Aorta (tissue), 5 donors: Measurements from ENCODE around the gene NPAS1. TPM values are rescaled to one million over a fixed set of nuclear protein-coding genes. Genes with fewer than 3 reads are reported as not detected.
A peak's percentile ranks its signal among the peaks of the same experiment; 100 is the strongest.

Experiments used
- ATAC-seq: fragments of 200-7000 bp; cut with Tn5 transposase; one replicate; pipeline ENCODE4 v1.9.1; 2022; ENCODE audit warnings: moderate library complexity; ENCODE audit not compliant: low FRiP score
- DNase-seq, 2 donors: peaks; one replicate each; pipeline ENCODE4 v3.0.0-alpha.2; 2020
- H3K27ac ChIP-seq, 2 donors: one replicate each; pipeline ENCODE4 v1.5.1; 2013; ENCODE audit warnings: low read length in 2 of 2, mild to moderate bottlenecking in 2 of 2, moderate library complexity in 2 of 2, control low read depth in 1 of 2, inconsistent platforms in 1 of 2, low read depth in 1 of 2
- H3K27me3 ChIP-seq, 2 donors: one replicate each; pipeline ENCODE4 v1.6.1; 2013; ENCODE audit warnings: control low read depth in 1 of 2, low read length in 1 of 2, mild to moderate bottlenecking in 1 of 2, moderate library complexity in 1 of 2; ENCODE audit not compliant: insufficient read depth in 2 of 2, control insufficient read depth in 1 of 2
- H3K36me3 ChIP-seq, 2 donors: one replicate each; pipeline ENCODE4 v1.6.1; 2013; ENCODE audit warnings: control low read depth in 1 of 2, low read length in 1 of 2, mild to moderate bottlenecking in 1 of 2; ENCODE audit not compliant: insufficient read depth in 2 of 2, control insufficient read depth in 1 of 2
- H3K4me1 ChIP-seq, 2 donors: one replicate each; pipeline ENCODE4 v1.6.1; 2013; ENCODE audit warnings: low read length in 2 of 2, control low read depth in 1 of 2, mild to moderate bottlenecking in 1 of 2, moderate library complexity in 1 of 2; ENCODE audit not compliant: insufficient read depth in 2 of 2, control insufficient read depth in 1 of 2
- H3K4me3 ChIP-seq, 2 donors: one replicate each; pipeline ENCODE4 v1.5.1; 2013; ENCODE audit warnings: low read length in 2 of 2, control low read depth in 1 of 2, mild to moderate bottlenecking in 1 of 2
- H3K9me3 ChIP-seq: one replicate; pipeline ENCODE4 v1.6.1; 2013; ENCODE audit warnings: mild to moderate bottlenecking, low read length; ENCODE audit not compliant: control insufficient read depth
- WGBS, 2 donors: extraction: QIAGEN DNeasy Blood & Tissue Kit; methylation state at CpG; one replicate each; pipeline ENCODE4 v1.1.7; 2013; 5-methylcytosine and 5-hydroxymethylcytosine counted together
- intact Hi-C, 2 donors: fragments of 100-400 bp; cut with DNase I; formaldehyde crosslinking; loops; one replicate each; pipeline versions ENCODE4 v1.14.2 to v1.15.0; 2022
- polyA plus RNA-seq, 2 donors: library from polyadenylated mRNA; stranded (reverse); fragments of 200-250 nt; gene quantifications; one replicate each; pipeline ENCODE4 v1.2.3, GENCODE V29; 2013
- total RNA-seq, 2 donors: library from RNA; stranded (reverse); fragmentation: NEBNext Ultra II Directional; extraction: Animal tissue kit (Norgen Biotek cat#: 25700); gene quantifications; one replicate each; pipeline ENCODE4 v1.2.1, GENCODE V29; 2021
- donor health status: healthy with polysubstance abuse.
- donor health status: Bipolar disorder and iron deficiency.
- donor health status: DM: no; HTN: no; CAD: no.
- donor health status: DM: no; HTN: no; CAD: no.
- donor health status: DM: yes; HTN: yes; CAD: no.

NPAS1 gene
- total and polyA plus RNA-seq, 4 donors: 1.0 to 11.1 (median 6.0) TPM

GRCh38 chr19:46977548-46977947 is 42.1 kb upstream of the NPAS1 start:
- Histone ChIP-seq H3K9me3 (no peaks in the 10 kb centered on the region), H3K27me3 (no peaks in the 10 kb centered on the region), H3K36me3 (no peaks in the 10 kb centered on the region), H3K4me1 (peaks cover 11 to 19% of the 10 kb centered on the region in 2 donors), H3K27ac (peak overlapping the region in 1 of 2 donors; percentile 90), H3K4me3 (no peak overlapping the region)
- ATAC-seq (no peak), DNase-seq (no peak)
- intact Hi-C loops: loop anchor here (5.0 kb wide), 2 partner anchors 35 to 50 kb away; no protein-coding TSS in a partner anchor
- 51 to 58% methylated on average over 7 of the region's 7 CpGs for WGBS, 2 donors

GRCh38 chr19:46978171-46978869 is 41.3 kb upstream of the NPAS1 start:
- Histone ChIP-seq H3K4me3 (no peak overlapping the region), H3K27ac (peak overlapping the region; percentile 15 to 90), H3K36me3 (no peaks in the 10 kb centered on the region), H3K27me3 (no peaks in the 10 kb centered on the region), H3K9me3 (no peaks in the 10 kb centered on the region), H3K4me1 (peaks cover 11 to 19% of the 10 kb centered on the region in 2 donors)
- no peak for ATAC-seq
- WGBS, 2 donors: 86 to 87% methylated on average over 5 of the region's 5 CpGs
- no peak for DNase-seq
- intact Hi-C loops: loop anchor here (5.0 kb wide), 2 partner anchors 36 to 51 kb away; no protein-coding TSS in a partner anchor

GRCh38 chr19:46979126-46980105 is 40.2 kb upstream of the NPAS1 start:
- intact Hi-C loops: loop anchor here (5.0 kb wide), 2 partner anchors 37 to 52 kb away; no protein-coding TSS in a partner anchor
- Histone ChIP-seq H3K36me3 (no peaks in the 10 kb centered on the region), H3K4me3 (no peak overlapping the region), H3K4me1 (peaks cover 11 to 24% of the 10 kb centered on the region in 2 donors), H3K27me3 (no peaks in the 10 kb centered on the region), H3K9me3 (no peaks in the 10 kb centered on the region), H3K27ac (peak overlapping the region in 1 of 2 donors; percentile 90)
- DNase-seq (peak in 1 of 2 donors; percentile 42), ATAC-seq (no peak)
- 66 to 67% methylated on average over 29 of the region's 29 CpGs for WGBS, 2 donors

GRCh38 chr19:46980761-46981160 is 38.9 kb upstream of the NPAS1 start:
- no peak for ATAC-seq

GRCh38 chr19:46981286-46981945 is 38.2 kb upstream of the NPAS1 start:
- ATAC-seq (no peak), DNase-seq (peak in 1 of 2 donors; percentile 61)
- intact Hi-C loops: no loop called here
- H3K27me3 ChIP-seq: no peaks in the 10 kb centered on the region
- no peaks in the 10 kb centered on the region for H3K9me3 ChIP-seq
- H3K4me1 ChIP-seq: peaks cover 10 to 25% of the 10 kb centered on the region in 2 donors
- WGBS, 2 donors: 4 to 10% methylated on average over 8 of the region's 8 CpGs
- H3K4me3 ChIP-seq: no peak overlapping the region
- H3K36me3 ChIP-seq: no peaks in the 10 kb centered on the region
- peak overlapping the region in 1 of 2 donors; percentile 66 for H3K27ac ChIP-seq

More at GRCh38 chr19:46980761-46981160, 38.9 kb upstream of the NPAS1 start:
- DNase-seq: no peak
- no peak overlapping the region for H3K27ac ChIP-seq
- H3K27me3 ChIP-seq: no peaks in the 10 kb centered on the region
- no peaks in the 10 kb centered on the region for H3K9me3 ChIP-seq
- WGBS, 2 donors: 64 to 65% methylated on average over 3 of the region's 3 CpGs
- H3K36me3 ChIP-seq: no peaks in the 10 kb centered on the region
- no peak overlapping the region for H3K4me3 ChIP-seq
- intact Hi-C loops: no loop called here
- peaks cover 10 to 25% of the 10 kb centered on the region in 2 donors for H3K4me1 ChIP-seq

GRCh38 chr19:46983097-46983496 is 36.5 kb upstream of the NPAS1 start:
- Histone ChIP-seq H3K36me3 (peaks cover 0 to 2% of the 10 kb centered on the region in 2 donors), H3K27me3 (no peaks in the 10 kb centered on the region), H3K27ac (no peak overlapping the region), H3K4me3 (no peak overlapping the region), H3K4me1 (peaks cover 4 to 18% of the 10 kb centered on the region in 2 donors), H3K9me3 (no peaks in the 10 kb centered on the region)
- 78 to 86% methylated on average over 6 of the region's 6 CpGs for WGBS, 2 donors
- intact Hi-C loops: no loop called here
- ATAC-seq (no peak), DNase-seq (no peak)

GRCh38 chr19:46984077-46985010 is 35.3 kb upstream of the NPAS1 start:
- no peaks in the 10 kb centered on the region for H3K27me3 ChIP-seq
- peak overlapping the region in 1 of 2 donors; percentile 64 for H3K27ac ChIP-seq
- H3K9me3 ChIP-seq: no peaks in the 10 kb centered on the region
- 32 to 34% methylated on average over 20 of the region's 20 CpGs for WGBS, 2 donors
- DNase-seq: peak in 1 of 2 donors; percentile 60
- peaks cover 0 to 2% of the 10 kb centered on the region in 2 donors for H3K36me3 ChIP-seq
- H3K4me3 ChIP-seq: no peak overlapping the region
- ATAC-seq: peak; percentile 53
- H3K4me1 ChIP-seq: peaks cover 3 to 17% of the 10 kb centered on the region in 2 donors
- intact Hi-C loops: no loop called here
